Endodermal cell (in vitro differentiated cells): ENCODE data around the gene PLAU. TPM values are rescaled to one million over a fixed set of nuclear protein-coding genes. Genes with fewer than 3 reads are reported as not detected.
"Not testable (repeated sequence)": the region's sequence is repeated elsewhere in the genome, so short reads cannot be mapped to it uniquely, and the experiment has no call there.

Experiments
- DNase-seq: peaks from one replicate; pipeline ENCODE4 v3.0.0-alpha.2; 2017
- H3K27ac ChIP-seq: 2 replicates; pipeline ENCODE4 v1.5.1; 2013; ENCODE audit warnings: mild to moderate bottlenecking, low read depth, low read length, moderate library complexity
- H3K27me3 ChIP-seq: 2 replicates; pipeline ENCODE4 v1.6.1; 2013; ENCODE audit warnings: mild to moderate bottlenecking, low read length, moderate library complexity; ENCODE audit not compliant: insufficient read depth, control insufficient read depth, poor library complexity, severe bottlenecking
- H3K36me3 ChIP-seq: 2 replicates; pipeline ENCODE4 v1.7.0; 2013; ENCODE audit warnings: mild to moderate bottlenecking, low read length, moderate library complexity; ENCODE audit not compliant: control insufficient read depth, insufficient read depth
- H3K4me1 ChIP-seq: one replicate; pipeline ENCODE4 v1.7.0; 2013; ENCODE audit warnings: low read length; ENCODE audit not compliant: control insufficient read depth, insufficient read depth
- H3K4me3 ChIP-seq: 2 replicates; pipeline ENCODE4 v1.5.1; 2013; ENCODE audit warnings: mild to moderate bottlenecking, low read length, moderate library complexity
- H3K9ac ChIP-seq: 2 replicates; pipeline ENCODE4 v1.6.1; 2013; ENCODE audit warnings: mild to moderate bottlenecking, low read length, moderate library complexity; ENCODE audit not compliant: poor library complexity, severe bottlenecking; ENCODE audit errors: extremely low read depth
- H3K9me3 ChIP-seq: 2 replicates; pipeline ENCODE4 v1.6.1; 2013; ENCODE audit warnings: mild to moderate bottlenecking, low read length, moderate library complexity; ENCODE audit not compliant: control insufficient read depth
- H3K27ac Mint-ChIP-seq: 2 replicates; pipeline ENCODE4 v1.8.0; 2020; ENCODE audit warnings: mixed read lengths
- H3K27me3 Mint-ChIP-seq: 2 replicates; pipeline ENCODE4 v1.8.0; 2021; ENCODE audit warnings: mild to moderate bottlenecking, mixed read lengths; ENCODE audit not compliant: insufficient read depth
- H3K36me3 Mint-ChIP-seq: 2 replicates; pipeline ENCODE4 v1.8.0; 2020; ENCODE audit warnings: low read depth, mixed read lengths
- H3K4me1 Mint-ChIP-seq: 2 replicates; pipeline ENCODE4 v1.8.0; 2020; ENCODE audit warnings: mixed read lengths
- H3K4me3 Mint-ChIP-seq: 2 replicates; pipeline ENCODE4 v1.8.0; 2020; ENCODE audit warnings: mild to moderate bottlenecking, moderate library complexity, mixed read lengths
- H3K9me3 Mint-ChIP-seq: 2 replicates; pipeline ENCODE4 v1.8.0; 2020; ENCODE audit warnings: mild to moderate bottlenecking, mixed read lengths
- WGBS, 2 experiments: methylation state at CpG; one replicate each; pipeline versions ENCODE4 v1.1.5 to v1.1.7; 2013; ENCODE audit warnings: missing lambda C conversion rate in 2 of 2, mixed read lengths in 1 of 2; ENCODE audit not compliant: insufficient coverage in 1 of 2, insufficient read length in 1 of 2; 5-methylcytosine and 5-hydroxymethylcytosine counted together
- total RNA-seq, 2 donors: library from RNA; stranded (reverse); fragmentation: NEBNext Ultra II Directional in 1 of 2; extraction: Animal tissue kit (Norgen Biotek cat#: 25700) in 1 of 2; gene quantifications; 2 replicates in 1 of 2; 3 replicates in 1 of 2; pipeline ENCODE4 v1.2.1, GENCODE V29; 2021
- TF ChIP-seq, protein P1 (sequence below): fragments of 200-600 bp; sonication (generic); conservative IDR thresholded peaks from 2 replicates; pipeline ENCODE4 v1.5.0; 2021; ENCODE audit warnings: antibody characterized with exemption, mild to moderate bottlenecking

PLAU gene
- total RNA-seq, 2 donors from 2014 or later, result 2.7 to 3.3 TPM

DNA sequence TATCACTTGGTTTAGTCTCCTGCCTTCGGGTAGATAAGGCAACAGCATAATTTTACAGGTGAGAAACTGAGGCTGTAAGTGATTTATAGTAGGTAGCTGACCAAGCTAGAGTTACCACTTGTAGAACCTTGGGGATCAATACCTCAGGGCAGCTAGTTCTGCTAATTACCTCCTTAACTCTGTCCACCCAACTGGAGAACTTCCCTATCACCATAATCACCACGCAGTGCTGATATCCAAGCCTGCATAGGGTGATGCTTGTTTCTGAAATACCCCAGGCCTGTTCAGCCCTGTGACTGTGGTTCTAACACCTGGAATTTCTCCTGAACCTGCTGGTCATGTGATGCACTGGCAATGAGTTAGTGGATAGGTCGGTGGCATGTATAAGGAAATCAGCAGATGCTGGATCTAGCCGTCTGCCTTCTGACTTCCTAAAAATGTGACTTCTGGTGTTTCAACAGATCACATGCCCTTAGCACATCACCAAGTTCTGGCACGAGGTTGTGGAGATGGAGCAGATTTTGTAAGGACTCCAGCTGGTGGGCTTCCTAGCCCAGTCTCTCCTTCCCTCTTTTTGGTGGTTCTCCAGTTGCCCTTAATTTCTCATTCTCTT, 15.3 kb downstream of the PLAU start:
- Mint-ChIP-seq H3K27me3 (peaks cover 8% of the 10 kb centered on the region), H3K4me1 (peaks cover 15% of the 10 kb centered on the region), H3K36me3 (peaks cover 1% of the 10 kb centered on the region), H3K9me3 (no peaks in the 10 kb centered on the region), H3K27ac (no peak overlapping the region), H3K4me3 (no peak overlapping the region)
- no peaks in the 10 kb centered on the region for H3K9me3 ChIP-seq
- TF ChIP-seq, protein P1, sequence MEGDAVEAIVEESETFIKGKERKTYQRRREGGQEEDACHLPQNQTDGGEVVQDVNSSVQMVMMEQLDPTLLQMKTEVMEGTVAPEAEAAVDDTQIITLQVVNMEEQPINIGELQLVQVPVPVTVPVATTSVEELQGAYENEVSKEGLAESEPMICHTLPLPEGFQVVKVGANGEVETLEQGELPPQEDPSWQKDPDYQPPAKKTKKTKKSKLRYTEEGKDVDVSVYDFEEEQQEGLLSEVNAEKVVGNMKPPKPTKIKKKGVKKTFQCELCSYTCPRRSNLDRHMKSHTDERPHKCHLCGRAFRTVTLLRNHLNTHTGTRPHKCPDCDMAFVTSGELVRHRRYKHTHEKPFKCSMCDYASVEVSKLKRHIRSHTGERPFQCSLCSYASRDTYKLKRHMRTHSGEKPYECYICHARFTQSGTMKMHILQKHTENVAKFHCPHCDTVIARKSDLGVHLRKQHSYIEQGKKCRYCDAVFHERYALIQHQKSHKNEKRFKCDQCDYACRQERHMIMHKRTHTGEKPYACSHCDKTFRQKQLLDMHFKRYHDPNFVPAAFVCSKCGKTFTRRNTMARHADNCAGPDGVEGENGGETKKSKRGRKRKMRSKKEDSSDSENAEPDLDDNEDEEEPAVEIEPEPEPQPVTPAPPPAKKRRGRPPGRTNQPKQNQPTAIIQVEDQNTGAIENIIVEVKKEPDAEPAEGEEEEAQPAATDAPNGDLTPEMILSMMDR, result no peak
- peaks cover 4% of the 10 kb centered on the region for H3K27me3 ChIP-seq
- DNase-seq, result no peak
- H3K27ac ChIP-seq, result no peak overlapping the region
- H3K4me3 ChIP-seq, result no peak overlapping the region
- no peaks in the 10 kb centered on the region for H3K4me1 ChIP-seq
- H3K36me3 ChIP-seq, result no peaks in the 10 kb centered on the region
- H3K9ac ChIP-seq, result no peak overlapping the region
- 90 to 92% methylated on average over 3 to 5 of the region's 5 CpGs for WGBS, 2 experiments

DNA sequence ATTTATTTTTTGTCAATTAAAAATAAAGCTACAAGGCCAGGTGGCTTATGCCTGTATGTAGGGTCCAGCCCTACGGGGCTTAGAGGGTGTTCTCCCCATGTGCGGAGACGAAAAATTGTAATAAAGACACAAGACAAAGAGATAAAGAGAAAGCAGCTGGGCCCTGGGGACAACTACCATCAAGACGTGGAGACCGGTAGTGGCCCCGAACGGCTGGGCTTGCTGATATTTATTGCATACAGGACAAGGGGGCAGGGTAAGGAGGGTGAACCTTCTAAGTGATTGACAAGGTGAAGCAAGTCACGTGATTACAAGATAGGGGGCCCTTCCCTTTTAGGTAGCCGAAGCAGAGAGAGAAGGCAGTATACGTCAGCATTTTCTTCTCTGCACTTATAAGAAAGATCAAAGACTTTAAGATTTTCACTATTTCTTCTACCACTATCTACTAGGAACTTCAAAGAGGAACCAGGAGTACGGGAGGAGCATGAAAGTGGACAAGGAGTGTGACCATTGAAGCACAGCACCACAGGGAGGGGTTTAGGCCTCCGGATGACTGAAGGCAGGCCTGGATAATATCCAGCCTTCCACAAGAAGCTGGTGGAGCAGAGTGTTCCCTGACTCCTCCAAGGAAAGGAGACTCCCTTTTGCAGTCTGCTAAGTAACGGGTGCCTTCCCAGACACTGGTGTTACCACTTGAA, 19.8 kb downstream of the PLAU start:
- H3K4me1 Mint-ChIP-seq, result peaks cover 15% of the 10 kb centered on the region
- 87 to 93% methylated on average over 8 to 13 of the region's 13 CpGs for WGBS, 2 experiments
- not testable (repeated sequence) for DNase-seq, H3K4me1 ChIP-seq, H3K4me3 ChIP-seq, H3K36me3 Mint-ChIP-seq, H3K4me3 Mint-ChIP-seq, H3K36me3 ChIP-seq, H3K27me3 ChIP-seq, H3K9me3 ChIP-seq, H3K9me3 Mint-ChIP-seq, H3K27ac Mint-ChIP-seq, H3K9ac ChIP-seq, H3K27ac ChIP-seq, H3K27me3 Mint-ChIP-seq

DNA sequence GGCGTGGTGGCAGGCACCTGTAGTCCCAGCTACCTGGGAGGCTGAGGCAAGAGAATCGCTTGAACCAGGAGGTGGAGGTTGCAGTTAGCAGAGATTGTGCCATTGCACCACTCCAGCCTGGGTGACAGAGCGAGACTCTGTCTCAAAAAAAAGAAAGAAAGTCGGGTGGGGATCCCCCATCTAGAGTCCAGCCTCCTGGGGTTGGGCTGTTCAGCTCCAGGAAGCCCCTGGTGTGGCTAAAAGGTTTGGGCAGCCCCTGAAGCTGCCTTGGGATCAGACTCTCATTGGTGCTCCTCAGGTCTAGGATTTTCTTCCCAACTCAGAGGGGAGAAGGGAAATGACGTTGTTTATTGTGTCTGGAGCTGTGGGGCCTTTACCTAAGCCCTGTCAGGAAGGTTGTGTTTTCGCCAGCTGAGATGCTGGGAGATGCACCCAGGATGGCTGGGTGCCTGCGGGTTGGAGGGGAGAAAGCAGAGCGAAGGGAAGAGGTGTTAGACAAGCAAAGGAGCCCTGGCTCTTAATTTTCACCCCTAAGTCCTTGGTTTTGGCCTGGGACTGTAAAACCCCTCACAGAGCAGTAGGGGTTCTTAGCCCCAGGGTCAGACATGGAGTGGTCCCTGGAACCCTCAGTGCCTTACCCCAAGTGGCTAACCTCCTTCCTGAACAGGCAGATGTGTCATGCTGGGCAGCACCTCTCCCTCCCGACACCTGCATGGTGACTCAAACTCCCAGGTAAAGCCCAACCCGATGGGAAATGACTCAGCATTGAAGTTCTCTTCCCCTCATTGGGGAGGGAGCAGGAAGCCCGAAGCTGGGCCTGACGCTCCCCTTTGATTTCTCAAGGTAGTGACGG, 21.1 kb downstream of the PLAU start:
- Histone ChIP-seq H3K4me1 (no peaks in the 10 kb centered on the region), H3K27me3 (no peaks in the 10 kb centered on the region), H3K4me3 (no peak overlapping the region), H3K9me3 (no peaks in the 10 kb centered on the region), H3K36me3 (no peaks in the 10 kb centered on the region), H3K27ac (no peak overlapping the region), H3K9ac (no peak overlapping the region)
- Mint-ChIP-seq H3K4me1 (peaks cover 15% of the 10 kb centered on the region), H3K36me3 (peaks cover 1% of the 10 kb centered on the region), H3K27ac (peak overlapping the region; percentile 67), H3K9me3 (no peaks in the 10 kb centered on the region), H3K4me3 (no peak overlapping the region), H3K27me3 (peaks cover 2% of the 10 kb centered on the region)
- 81 to 83% methylated on average over 10 to 13 of the region's 13 CpGs for WGBS, 2 experiments
- TF ChIP-seq, protein P1, result no peak
- peak; percentile 87 for DNase-seq
